IMR-90 (cell line): ENCODE results near the gene TBC1D22A. TPM values are rescaled to one million over a fixed set of nuclear protein-coding genes. Genes with fewer than 3 reads are reported as not detected.

Source experiments
- ATAC-seq: fragments of 200-7000 bp; cut with Tn5 transposase; 2 replicates; pipeline ENCODE4 v1.9.1; 2020; ENCODE audit warnings: low read depth, mild to moderate bottlenecking, moderate library complexity
- BruUV-seq: library from RNA; stranded (reverse); fragments of 400-500 nt; replicated peaks from 2 replicates; lab custom pipeline; 2021; lab: Mats Ljungman, UMichigan
- CTCF ChIA-PET: fragments of 300-600 bp; formaldehyde crosslinking; extraction: SDS; loops from one replicate; lab custom pipeline; 2021; ENCODE audit warnings: antibody characterized with exemption; lab: Yijun Ruan, JAX
- POLR2A ChIA-PET: fragments of 300-600 bp; sonication (Branson Sonifier 250); formaldehyde crosslinking; loops from one replicate; lab custom pipeline; 2022; ENCODE audit warnings: antibody characterized with exemption; ENCODE audit not compliant: unreplicated experiment; lab: Charles Lee
- DNase-seq: peaks from one replicate; pipeline ENCODE4 v3.0.0; 2013
- H2AFZ ChIP-seq: replicated peaks from 2 replicates; pipeline ENCODE3; 2013; ENCODE audit warnings: low read length, mild to moderate bottlenecking; ENCODE audit not compliant: poor library complexity
- H2AK5ac ChIP-seq: 2 replicates; pipeline ENCODE4 v1.6.1; 2013; ENCODE audit warnings: low read depth, low read length, inconsistent platforms
- H2AK9ac ChIP-seq: replicated peaks from 2 replicates; pipeline ENCODE3; 2013; ENCODE audit warnings: mild to moderate bottlenecking, low read depth, low read length, moderate library complexity; ENCODE audit not compliant: poor library complexity
- H2BK120ac ChIP-seq: 2 replicates; pipeline ENCODE4 v1.6.1; 2013; ENCODE audit warnings: low read depth, low read length, inconsistent platforms
- H2BK15ac ChIP-seq: 3 replicates; pipeline ENCODE4 v1.6.1; 2013; ENCODE audit warnings: low read depth, low read length, inconsistent platforms
- H2BK20ac ChIP-seq: 2 replicates; pipeline ENCODE4 v1.6.1; 2013; ENCODE audit warnings: low read depth, mild to moderate bottlenecking, inconsistent platforms, low read length, moderate library complexity
- H2BK5ac ChIP-seq: 2 replicates; pipeline ENCODE4 v1.6.1; 2013; ENCODE audit warnings: mild to moderate bottlenecking, low read depth, low read length, inconsistent platforms; ENCODE audit not compliant: poor library complexity, severe bottlenecking
- H3K14ac ChIP-seq: replicated peaks from 2 replicates; pipeline ENCODE4 v1.6.1; 2013; ENCODE audit warnings: low read depth, low read length, inconsistent platforms
- H3K18ac ChIP-seq: 2 replicates; pipeline ENCODE4 v1.6.1; 2013; ENCODE audit warnings: low read depth, low read length, control low read depth
- H3K23ac ChIP-seq: 2 replicates; pipeline ENCODE4 v1.6.1; 2013; ENCODE audit warnings: low read depth, low read length, inconsistent platforms
- H3K27ac ChIP-seq: 2 replicates; pipeline ENCODE4 v1.5.1; 2013; ENCODE audit warnings: mild to moderate bottlenecking, control low read depth, low read length; ENCODE audit not compliant: insufficient read depth
- H3K27me3 ChIP-seq: 2 replicates; pipeline ENCODE4 v1.6.1; 2013; ENCODE audit warnings: low read length; ENCODE audit not compliant: control insufficient read depth, insufficient read depth
- H3K36me3 ChIP-seq: 2 replicates; pipeline ENCODE4 v1.6.1; 2013; ENCODE audit warnings: low read length, mixed read lengths; ENCODE audit not compliant: control insufficient read depth, insufficient read depth
- H3K4ac ChIP-seq: 2 replicates; pipeline ENCODE4 v1.6.1; 2013; ENCODE audit warnings: low read depth, low read length, inconsistent platforms
- H3K4me1 ChIP-seq: 2 replicates; pipeline ENCODE4 v1.6.1; 2013; ENCODE audit warnings: low read length, mixed read lengths; ENCODE audit not compliant: control insufficient read depth, insufficient read depth
- H3K4me2 ChIP-seq: 2 replicates; pipeline ENCODE4 v1.6.1; 2013; ENCODE audit warnings: low read depth, mild to moderate bottlenecking, control low read depth, low read length, moderate library complexity
- H3K4me3 ChIP-seq: 2 replicates; pipeline ENCODE4 v1.5.1; 2013; ENCODE audit warnings: low read depth, mild to moderate bottlenecking, control low read depth, low read length, moderate library complexity; ENCODE audit not compliant: insufficient read depth
- H3K56ac ChIP-seq: 2 replicates; pipeline ENCODE4 v1.6.1; 2013; ENCODE audit warnings: low read length, inconsistent platforms; ENCODE audit not compliant: insufficient read depth; ENCODE audit errors: extremely low read depth
- H3K79me1 ChIP-seq, 2 experiments: 2 replicates each; pipeline ENCODE4 v1.6.1; 2013; ENCODE audit warnings: low read length in 2 of 2, inconsistent platforms in 1 of 2, low read depth in 1 of 2
- H3K9ac ChIP-seq: 2 replicates; pipeline ENCODE4 v1.6.1; 2013; ENCODE audit warnings: low read depth, low read length, control low read depth
- H3K9me1 ChIP-seq: 2 replicates; pipeline ENCODE4 v1.6.1; 2013; ENCODE audit warnings: low read length, inconsistent platforms; ENCODE audit not compliant: insufficient read depth
- H3K9me3 ChIP-seq: 2 replicates; pipeline ENCODE4 v1.6.1; 2013; ENCODE audit warnings: low read length; ENCODE audit not compliant: control insufficient read depth, insufficient read depth
- H4K20me1 ChIP-seq: 2 replicates; pipeline ENCODE4 v1.6.1; 2013; ENCODE audit warnings: low read length, inconsistent platforms; ENCODE audit not compliant: insufficient read depth
- H4K5ac ChIP-seq: 2 replicates; pipeline ENCODE4 v1.6.1; 2013; ENCODE audit warnings: mild to moderate bottlenecking, low read depth, low read length, control low read depth
- H4K8ac ChIP-seq, 2 experiments: 2 replicates each; pipeline ENCODE4 v1.6.1; 2013; ENCODE audit warnings: low read depth in 2 of 2, low read length in 2 of 2, control low read depth in 1 of 2, inconsistent platforms in 1 of 2
- H4K91ac ChIP-seq: 2 replicates; pipeline ENCODE4 v1.6.1; 2013; ENCODE audit warnings: low read depth, low read length, inconsistent platforms; ENCODE audit not compliant: insufficient read depth
- BHLHE40 ChIP-seq: fragments of 150-350 bp; IDR thresholded peaks from 2 replicates; pipeline ENCODE4 v1.6.1; 2016; ENCODE audit warnings: mild to moderate bottlenecking, low read depth, low read length
- CEBPB ChIP-seq: IDR thresholded peaks from 2 replicates; pipeline ENCODE4 v1.6.1; 2012; ENCODE audit warnings: low read depth, low read length, improper control_type of control experiment
- CHD1 ChIP-seq: IDR thresholded peaks from 2 replicates; pipeline ENCODE4 v1.6.1; 2012; ENCODE audit warnings: low read depth, low read length, improper control_type of control experiment
- FOS ChIP-seq: fragments of 150-350 bp; IDR thresholded peaks from 2 replicates; pipeline ENCODE4 v1.6.1; 2016; ENCODE audit warnings: low read depth, low read length
- MAFK ChIP-seq: IDR thresholded peaks from 2 replicates; pipeline ENCODE4 v1.6.1; 2012; ENCODE audit warnings: low read depth, low read length, improper control_type of control experiment
- MAZ ChIP-seq: IDR thresholded peaks from 2 replicates; pipeline ENCODE4 v1.6.1; 2012; ENCODE audit warnings: low read depth, mild to moderate bottlenecking, low read length, improper control_type of control experiment, moderate library complexity, borderline replicate concordance
- MXI1 ChIP-seq: IDR thresholded peaks from 2 replicates; pipeline ENCODE4 v1.6.1; 2012; ENCODE audit warnings: low read depth, mild to moderate bottlenecking, low read length, moderate library complexity, borderline replicate concordance
- NFE2L2 ChIP-seq: fragments of 150-350 bp; IDR thresholded peaks from 2 replicates; pipeline ENCODE4 v1.6.1; 2016; ENCODE audit warnings: low read depth, mild to moderate bottlenecking, low read length
- POLR2A ChIP-seq: IDR thresholded peaks from 2 replicates; pipeline ENCODE4 v1.6.1; 2012; ENCODE audit warnings: mild to moderate bottlenecking, low read depth, low read length
- RAD21 ChIP-seq: IDR thresholded peaks from 2 replicates; pipeline ENCODE4 v1.6.1; 2012; ENCODE audit warnings: low read length, improper control_type of control experiment
- RCOR1 ChIP-seq: IDR thresholded peaks from 2 replicates; pipeline ENCODE4 v1.6.1; 2012; ENCODE audit warnings: mild to moderate bottlenecking, low read length, improper control_type of control experiment; ENCODE audit not compliant: insufficient replicate concordance
- RFX5 ChIP-seq: IDR thresholded peaks from 2 replicates; pipeline ENCODE4 v1.8.0; 2012; ENCODE audit warnings: low read depth, mild to moderate bottlenecking, low read length, moderate library complexity
- SMC3 ChIP-seq: fragments of 150-350 bp; IDR thresholded peaks from 2 replicates; pipeline ENCODE4 v1.6.1; 2016; ENCODE audit warnings: low read depth, mild to moderate bottlenecking, antibody characterized with exemption, low read length, moderate library complexity
- WGBS, 2 experiments: methylation state at CpG; one replicate each; pipeline versions ENCODE4 v1.1.5 to v1.1.7; 2013; ENCODE audit warnings: missing lambda C conversion rate in 2 of 2; ENCODE audit not compliant: insufficient read length in 1 of 2; ENCODE audit errors: extremely low coverage in 2 of 2; 5-methylcytosine and 5-hydroxymethylcytosine counted together
- dilution Hi-C: fragments of 300-500 bp; cut with HindIII; formaldehyde crosslinking; loops from one replicate; pipeline ENCODE4 v1.14.3; 2018; ENCODE audit warnings: low sequenced_read_pairs; ENCODE audit not compliant: unreplicated experiment
- in situ Hi-C: fragments of 300-500 bp; cut with MboI; formaldehyde crosslinking; loops from 3 replicates; pipeline ENCODE4 v1.14.3; 2019; ENCODE audit warnings: low sequenced_read_pairs, inconsistent platforms, mixed read lengths
- intact Hi-C: fragments of 100-400 bp; cut with micrococcal nuclease; formaldehyde crosslinking; loops from 2 replicates; pipeline ENCODE4 v1.10.0; 2022
- polyA plus RNA-seq, 3 experiments: library from polyadenylated mRNA; depleted of rRNA; stranded (reverse); fragments of >200 nt; gene quantifications; 2 replicates each; pipeline ENCODE4 v1.2.3, GENCODE V29; 2012; ENCODE audit warnings: low replicate concordance in 1 of 3
- total RNA-seq: library from RNA; depleted of rRNA; stranded (reverse); fragments of >200 nt; gene quantifications from 2 replicates; pipeline ENCODE4 v1.2.3, GENCODE V29; 2012
- TF ChIP-seq, protein P1 (sequence below): fragments of 150-350 bp; IDR thresholded peaks from 2 replicates; pipeline ENCODE4 v1.6.1; 2016; ENCODE audit warnings: low read depth, mild to moderate bottlenecking, low read length, moderate library complexity, borderline replicate concordance
- TF ChIP-seq, protein P2 (sequence below): fragments of 150-350 bp; IDR thresholded peaks from 2 replicates; pipeline ENCODE4 v1.6.1; 2017; ENCODE audit warnings: mild to moderate bottlenecking, antibody characterized with exemption, low read length, low read depth
- TF ChIP-seq, protein P3 (sequence below): conservative IDR thresholded peaks from 2 replicates; pipeline ENCODE4 v1.5.1; 2012; ENCODE audit warnings: mild to moderate bottlenecking, low read depth, low read length, improper control_type of control experiment

TBC1D22A gene
- total and polyA plus RNA-seq, 2 of the 4 experiments (the other 2 are of a cell fraction) = 9.0 to 16.7 TPM

DNA sequence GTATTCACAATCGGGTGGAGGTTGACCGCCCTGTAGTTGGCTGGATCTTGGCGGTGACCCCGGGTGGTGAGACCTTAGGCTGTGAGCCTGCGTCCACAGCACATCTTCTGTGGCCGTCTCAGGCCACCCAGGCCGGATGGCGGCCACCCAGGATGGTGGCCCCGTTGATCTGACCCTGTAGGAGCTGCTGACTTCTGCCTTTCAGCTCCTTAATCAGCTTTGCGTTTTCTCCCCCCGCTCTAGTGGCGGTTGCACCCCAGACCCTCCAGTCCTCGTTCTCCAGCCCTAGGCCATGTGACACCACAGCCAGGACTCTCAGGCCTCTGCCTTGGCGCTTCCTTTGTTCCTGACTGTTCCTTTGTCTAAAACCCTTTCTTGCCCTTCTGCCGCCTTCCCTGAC is 244.0 kb downstream of the TBC1D22A start:
- H3K9ac ChIP-seq = no peak overlapping the region
- H3K9me1 ChIP-seq = peaks cover 4% of the 10 kb centered on the region
- H3K4ac ChIP-seq = no peak overlapping the region
- H2AFZ ChIP-seq = no peak overlapping the region
- no peak overlapping the region for H2AK5ac ChIP-seq
- H4K91ac ChIP-seq = no peak overlapping the region
- dilution Hi-C loops (no loop called here), in situ Hi-C loops (no loop called here), intact Hi-C loops (no loop called here)
- H3K27ac ChIP-seq = no peak overlapping the region
- H3K27me3 ChIP-seq = no peaks in the 10 kb centered on the region
- DNase-seq (no peak), ATAC-seq (no peak)
- WGBS, 2 experiments = 95% methylated on average over 11 of the region's 15 CpGs; no CpG with 5 or more reads in 1 of the 2 experiments
- peaks cover 16 to 18% of the 10 kb centered on the region in 2 experiments for H3K79me1 ChIP-seq
- H2BK15ac ChIP-seq = no peak overlapping the region
- CTCF ChIA-PET = no interaction called here
- no peak overlapping the region for H3K18ac ChIP-seq
- no peak overlapping the region for H2BK20ac ChIP-seq
- BruUV-seq = no TSS peak
- H4K5ac ChIP-seq = no peak overlapping the region
- peaks cover 8% of the 10 kb centered on the region for H3K36me3 ChIP-seq
- H3K56ac ChIP-seq = no peak overlapping the region
- H4K20me1 ChIP-seq = peaks cover 8% of the 10 kb centered on the region; the same call in 1 of the 2 replicates
- H2AK9ac ChIP-seq = no peak overlapping the region
- no peak overlapping the region for H2BK120ac ChIP-seq
- TF ChIP-seq, protein P1, sequence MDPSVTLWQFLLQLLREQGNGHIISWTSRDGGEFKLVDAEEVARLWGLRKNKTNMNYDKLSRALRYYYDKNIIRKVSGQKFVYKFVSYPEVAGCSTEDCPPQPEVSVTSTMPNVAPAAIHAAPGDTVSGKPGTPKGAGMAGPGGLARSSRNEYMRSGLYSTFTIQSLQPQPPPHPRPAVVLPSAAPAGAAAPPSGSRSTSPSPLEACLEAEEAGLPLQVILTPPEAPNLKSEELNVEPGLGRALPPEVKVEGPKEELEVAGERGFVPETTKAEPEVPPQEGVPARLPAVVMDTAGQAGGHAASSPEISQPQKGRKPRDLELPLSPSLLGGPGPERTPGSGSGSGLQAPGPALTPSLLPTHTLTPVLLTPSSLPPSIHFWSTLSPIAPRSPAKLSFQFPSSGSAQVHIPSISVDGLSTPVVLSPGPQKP = no peak
- TF ChIP-seq MXI1 (no peak), BHLHE40 (no peak), MAZ (no peak), CHD1 (no peak), RFX5 (no peak), RCOR1 (no peak), FOS (no peak), CEBPB (no peak), POLR2A (no peak), MAFK (no peak), RAD21 (no peak), NFE2L2 (no peak), SMC3 (no peak)
- TF ChIP-seq, protein P2, sequence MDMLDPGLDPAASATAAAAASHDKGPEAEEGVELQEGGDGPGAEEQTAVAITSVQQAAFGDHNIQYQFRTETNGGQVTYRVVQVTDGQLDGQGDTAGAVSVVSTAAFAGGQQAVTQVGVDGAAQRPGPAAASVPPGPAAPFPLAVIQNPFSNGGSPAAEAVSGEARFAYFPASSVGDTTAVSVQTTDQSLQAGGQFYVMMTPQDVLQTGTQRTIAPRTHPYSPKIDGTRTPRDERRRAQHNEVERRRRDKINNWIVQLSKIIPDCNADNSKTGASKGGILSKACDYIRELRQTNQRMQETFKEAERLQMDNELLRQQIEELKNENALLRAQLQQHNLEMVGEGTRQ = no peak
- TF ChIP-seq, protein P3, sequence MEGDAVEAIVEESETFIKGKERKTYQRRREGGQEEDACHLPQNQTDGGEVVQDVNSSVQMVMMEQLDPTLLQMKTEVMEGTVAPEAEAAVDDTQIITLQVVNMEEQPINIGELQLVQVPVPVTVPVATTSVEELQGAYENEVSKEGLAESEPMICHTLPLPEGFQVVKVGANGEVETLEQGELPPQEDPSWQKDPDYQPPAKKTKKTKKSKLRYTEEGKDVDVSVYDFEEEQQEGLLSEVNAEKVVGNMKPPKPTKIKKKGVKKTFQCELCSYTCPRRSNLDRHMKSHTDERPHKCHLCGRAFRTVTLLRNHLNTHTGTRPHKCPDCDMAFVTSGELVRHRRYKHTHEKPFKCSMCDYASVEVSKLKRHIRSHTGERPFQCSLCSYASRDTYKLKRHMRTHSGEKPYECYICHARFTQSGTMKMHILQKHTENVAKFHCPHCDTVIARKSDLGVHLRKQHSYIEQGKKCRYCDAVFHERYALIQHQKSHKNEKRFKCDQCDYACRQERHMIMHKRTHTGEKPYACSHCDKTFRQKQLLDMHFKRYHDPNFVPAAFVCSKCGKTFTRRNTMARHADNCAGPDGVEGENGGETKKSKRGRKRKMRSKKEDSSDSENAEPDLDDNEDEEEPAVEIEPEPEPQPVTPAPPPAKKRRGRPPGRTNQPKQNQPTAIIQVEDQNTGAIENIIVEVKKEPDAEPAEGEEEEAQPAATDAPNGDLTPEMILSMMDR = no peak
- no peak overlapping the region for H3K4me2 ChIP-seq
- H4K8ac ChIP-seq = no peak overlapping the region
- POLR2A ChIA-PET = no interaction called here
- H3K23ac ChIP-seq = no peak overlapping the region
- no peak overlapping the region for H2BK5ac ChIP-seq
- H3K14ac ChIP-seq = no peak overlapping the region
- H3K4me1 ChIP-seq = no peaks in the 10 kb centered on the region
- H3K9me3 ChIP-seq = no peaks in the 10 kb centered on the region
- H3K4me3 ChIP-seq = no peak overlapping the region
